GM18517 (cell line): ENCODE results near the gene HDDC2.
"Not testable (repeated sequence)": the region's sequence is repeated elsewhere in the genome, so short reads cannot be mapped to it uniquely, and the experiment has no call there.

Source experiments
- ATAC-seq: cut with Tn5 transposase; IDR thresholded peaks from one replicate; pipeline ENCODE4 v1.9.1; 2021; ENCODE audit warnings: mild to moderate bottlenecking, moderate library complexity; ENCODE audit not compliant: unreplicated experiment

The HDDC2 gene

GRCh38 chr6:125307150-125307838 lies 5.5 kb upstream of the HDDC2 start:
- ATAC-seq = no peak

- ATAC-seq = no peak
Measured at GRCh38 chr6:125306756-125307149, 5.0 kb upstream of the HDDC2 start.

- ATAC-seq = no peak
Measured at GRCh38 chr6:125304970-125305660, 3.3 kb upstream of the HDDC2 start.

- no peak for ATAC-seq
Measured at GRCh38 chr6:125303512-125303854, 1.7 kb upstream of the HDDC2 start.

- ATAC-seq = no peak
Measured at GRCh38 chr6:125302840-125303511, 1.2 kb upstream of the HDDC2 start.

- no peak for ATAC-seq
Measured at GRCh38 chr6:125300992-125301434, 754 bp downstream of the HDDC2 start.

- no peak for ATAC-seq
Measured at GRCh38 chr6:125299257-125299656, 2.5 kb downstream of the HDDC2 start.

- ATAC-seq = no peak
Measured at GRCh38 chr6:125296471-125296870, 5.3 kb downstream of the HDDC2 start.

GRCh38 chr6:125294925-125295324 lies 6.8 kb downstream of the HDDC2 start:
- no peak for ATAC-seq

- ATAC-seq = no peak
Measured at GRCh38 chr6:125294036-125294435, 7.7 kb downstream of the HDDC2 start.

GRCh38 chr6:125293587-125293986 lies 8.2 kb downstream of the HDDC2 start:
- ATAC-seq = no peak

- ATAC-seq = no peak
Measured at GRCh38 chr6:125287718-125288117, 14.0 kb downstream of the HDDC2 start.

- no peak for ATAC-seq
Measured at GRCh38 chr6:125285936-125286335, 15.8 kb downstream of the HDDC2 start.

- ATAC-seq = no peak
Measured at GRCh38 chr6:125285353-125285752, 16.4 kb downstream of the HDDC2 start.

GRCh38 chr6:125282470-125282869 lies 19.3 kb downstream of the HDDC2 start:
- ATAC-seq = not testable (repeated sequence)

- ATAC-seq = not testable (repeated sequence)
Measured at GRCh38 chr6:125280370-125281035, 21.3 kb downstream of the HDDC2 start.

- ATAC-seq = no peak
Measured at GRCh38 chr6:125279961-125280360, 21.8 kb downstream of the HDDC2 start.

- no peak for ATAC-seq
Measured at GRCh38 chr6:125277838-125278237, 23.9 kb downstream of the HDDC2 start.

GRCh38 chr6:125275779-125276178 lies 26.0 kb downstream of the HDDC2 start:
- no peak for ATAC-seq

- ATAC-seq = no peak
Measured at GRCh38 chr6:125274935-125275334, 26.8 kb downstream of the HDDC2 start.

GRCh38 chr6:125273965-125274364 lies 27.8 kb downstream of the HDDC2 start:
- ATAC-seq = no peak

- ATAC-seq = no peak
Measured at GRCh38 chr6:125273251-125273650, 28.5 kb downstream of the HDDC2 start.
